GM12878 (cell line): ENCODE measurements around the gene RBMS1. TPM values are rescaled to one million over a fixed set of nuclear protein-coding genes. Genes with fewer than 3 reads are reported as not detected.

Source experiments
- ATAC-seq: fragments of 200-7000 bp; cut with Tn5 transposase; 3 replicates; pipeline ENCODE4 v1.9.1; 2020; ENCODE audit warnings: mild to moderate bottlenecking, moderate library complexity
- BruUV-seq: library from RNA; stranded (reverse); fragments of 400-500 nt; replicated peaks from 2 replicates; lab custom pipeline; 2021; lab: Mats Ljungman, UMichigan
- CTCF ChIA-PET: fragments of 300-600 bp; sonication (Branson Sonifier 250); formaldehyde crosslinking; extraction: SDS; loops from one replicate; lab custom pipeline; 2021; ENCODE audit warnings: inconsistent platforms; lab: Yijun Ruan, JAX
- POLR2A ChIA-PET: fragments of 350-600 bp; formaldehyde crosslinking; extraction: SDS; loops from one replicate; lab custom pipeline; 2021; ENCODE audit warnings: inconsistent platforms; lab: Charles Lee
- RAD21 ChIA-PET: fragments of 300-600 bp; sonication (Branson Sonifier 250); formaldehyde crosslinking; loops from one replicate; lab custom pipeline; 2023; ENCODE audit warnings: antibody characterized with exemption; ENCODE audit not compliant: unreplicated experiment; lab: Charles Lee
- SMC1A ChIA-PET: fragments of 300-600 bp; sonication (Branson Sonifier 250); formaldehyde crosslinking; loops from one replicate; lab custom pipeline; 2023; ENCODE audit not compliant: unreplicated experiment, uncharacterized antibody; lab: Charles Lee
- DNase-seq: peaks from one replicate; pipeline ENCODE4 v3.0.0-alpha.2; 2011; ENCODE audit warnings: low read depth, low spot score
- FAIRE-seq: peaks from 3 replicates; lab custom pipeline; 2011; peaks lifted over from hg19 to GRCh38; lab: Jason Lieb, UNC
- H2AFZ ChIP-seq: 2 replicates; pipeline ENCODE4 v1.6.0; 2011; ENCODE audit warnings: low read depth, low read length, control low read depth; ENCODE audit not compliant: control insufficient read depth
- H3K27ac ChIP-seq: 2 replicates; pipeline ENCODE4 v1.5.1; 2011; ENCODE audit warnings: control low read depth; ENCODE audit not compliant: control insufficient read depth, insufficient read depth
- H3K27me3 ChIP-seq, 2 experiments: replicated peaks in 1 of 2; 2 replicates each; pipeline versions ENCODE4 v1.6.0 to v1.6.1; 2011; ENCODE audit warnings: low read length in 1 of 2; ENCODE audit not compliant: control insufficient read depth in 2 of 2, insufficient read depth in 2 of 2
- H3K36me3 ChIP-seq, 2 experiments: 2 replicates each; pipeline ENCODE4 v1.5.1; 2011; ENCODE audit warnings: low read length in 1 of 2; ENCODE audit not compliant: control insufficient read depth in 2 of 2, insufficient read depth in 2 of 2
- H3K4me1 ChIP-seq: 2 replicates; pipeline ENCODE4 v1.6.1; 2011; ENCODE audit warnings: mild to moderate bottlenecking, low read length, moderate library complexity, mixed read lengths; ENCODE audit not compliant: control insufficient read depth, insufficient read depth
- H3K4me2 ChIP-seq: 2 replicates; pipeline ENCODE4 v1.6.0; 2011; ENCODE audit warnings: control low read depth; ENCODE audit not compliant: control insufficient read depth, insufficient read depth
- H3K4me3 ChIP-seq: fragments of 200-600 bp; sonication (generic); 2 replicates; pipeline ENCODE4 v1.5.1; 2016
- H3K79me2 ChIP-seq: 2 replicates; pipeline ENCODE4 v1.6.0; 2011; ENCODE audit warnings: low read length; ENCODE audit not compliant: control insufficient read depth, insufficient read depth
- H3K9ac ChIP-seq: 2 replicates; pipeline ENCODE4 v1.8.0; 2011; ENCODE audit warnings: low read length, control low read depth, mixed read lengths; ENCODE audit not compliant: control insufficient read depth, insufficient read depth
- H3K9me3 ChIP-seq: replicated peaks from 3 replicates; pipeline ENCODE4 v1.5.1; 2011; ENCODE audit warnings: mild to moderate bottlenecking, low read length; ENCODE audit not compliant: control insufficient read depth, insufficient read depth
- H4K20me1 ChIP-seq: 2 replicates; pipeline ENCODE4 v1.6.0; 2011; ENCODE audit not compliant: control insufficient read depth, insufficient read depth
- ASH2L ChIP-seq: fragments of 300-600, 200-600 bp; sonication (generic); IDR thresholded peaks from 2 replicates; pipeline ENCODE4 v1.6.1; 2017; ENCODE audit warnings: low read depth, mild to moderate bottlenecking, borderline replicate concordance
- FOXM1 ChIP-seq: IDR thresholded peaks from 2 replicates; pipeline ENCODE4 v1.6.1; 2012; ENCODE audit warnings: low read depth, mild to moderate bottlenecking, inconsistent platforms, low read length, moderate library complexity
- HDAC2 ChIP-seq: fragments of 200-600 bp; sonication (generic); IDR thresholded peaks from 2 replicates; pipeline ENCODE4 v1.6.1; 2017
- KDM1A ChIP-seq: fragments of 200-600 bp; sonication (generic); IDR thresholded peaks from 2 replicates; pipeline ENCODE4 v1.6.1; 2016; ENCODE audit warnings: borderline replicate concordance
- LARP7 ChIP-seq: fragments of 450-650 bp; IDR thresholded peaks from 2 replicates; pipeline ENCODE4 v1.6.1; 2017; ENCODE audit warnings: mild to moderate bottlenecking
- MTA2 ChIP-seq: fragments of 450-650 bp; IDR thresholded peaks from 2 replicates; pipeline ENCODE4 v1.6.1; 2016; ENCODE audit warnings: low read depth, mild to moderate bottlenecking, moderate library complexity
- MTA3 ChIP-seq: IDR thresholded peaks from 2 replicates; pipeline ENCODE4 v1.6.1; 2012; ENCODE audit warnings: low read length, inconsistent platforms, borderline replicate concordance
- MXI1 ChIP-seq: fragments of 150-350 bp; IDR thresholded peaks from 2 replicates; pipeline ENCODE4 v1.6.1; 2011; ENCODE audit warnings: low read depth, mild to moderate bottlenecking, inconsistent platforms, low read length, improper control_type of control experiment
- NBN ChIP-seq: fragments of 450-650 bp; IDR thresholded peaks from 2 replicates; pipeline ENCODE4 v1.6.1; 2016
- NFYB ChIP-seq: IDR thresholded peaks from 2 replicates; pipeline ENCODE4 v1.6.1; 2011; ENCODE audit warnings: low read depth, mild to moderate bottlenecking, low read length, improper control_type of control experiment, moderate library complexity; ENCODE audit not compliant: insufficient read depth
- NR2F1 ChIP-seq: fragments of 450-650 bp; conservative IDR thresholded peaks from 2 replicates; pipeline ENCODE4 v1.6.1; 2017; ENCODE audit warnings: mild to moderate bottlenecking
- POLR2A ChIP-seq: IDR thresholded peaks from 2 replicates; pipeline ENCODE4 v1.6.1; 2011; ENCODE audit warnings: low read depth, mild to moderate bottlenecking, low read length
- SIX5 ChIP-seq: IDR thresholded peaks from 2 replicates; pipeline ENCODE4 v1.6.1; 2011; ENCODE audit warnings: mild to moderate bottlenecking, low read depth, low read length, moderate library complexity; ENCODE audit not compliant: severe bottlenecking
- SP1 ChIP-seq: IDR thresholded peaks from one replicate; pipeline ENCODE4 v1.6.1; 2011; ENCODE audit warnings: low read depth, low read length
- SUPT20H ChIP-seq: IDR thresholded peaks from 2 replicates; pipeline ENCODE4 v1.6.1; 2011; ENCODE audit warnings: low read depth, mild to moderate bottlenecking, low read length, moderate library complexity, borderline replicate concordance; ENCODE audit not compliant: control insufficient read depth
- ZBED1 ChIP-seq: IDR thresholded peaks from 2 replicates; pipeline ENCODE4 v1.6.1; 2016; ENCODE audit warnings: borderline replicate concordance
- ZNF207 ChIP-seq: fragments of 450-650 bp; IDR thresholded peaks from 2 replicates; pipeline ENCODE4 v1.6.1; 2014; ENCODE audit warnings: antibody characterized with exemption, mild to moderate bottlenecking, borderline replicate concordance
- ZNF24 ChIP-seq: fragments of 450-650 bp; IDR thresholded peaks from 2 replicates; pipeline ENCODE4 v1.6.1; 2017; ENCODE audit warnings: antibody characterized with exemption, mild to moderate bottlenecking
- ZNF274 ChIP-seq: IDR thresholded peaks from one replicate; pipeline ENCODE4 v1.8.0; 2011; ENCODE audit not compliant: insufficient read length, insufficient read depth
- WGBS: methylation state at CpG from one replicate; pipeline ENCODE4 v1.1.6; 2016; ENCODE audit warnings: low lambda C conversion rate; ENCODE audit not compliant: insufficient replicate concordance, insufficient coverage; ENCODE audit errors: missing lambda C conversion rate; 5-methylcytosine and 5-hydroxymethylcytosine counted together
- in situ Hi-C: fragments of 300-500 bp; cut with MboI; formaldehyde crosslinking; loops from 9 replicates; pipeline ENCODE4 v1.14.3; 2018; ENCODE audit warnings: mixed read lengths
- intact Hi-C: fragments of 100-400 bp; cut with micrococcal nuclease; formaldehyde crosslinking; loops from one replicate; pipeline ENCODE4 v1.14.2; 2022; ENCODE audit not compliant: unreplicated experiment
- polyA plus RNA-seq, 11 experiments: library from polyadenylated mRNA; depleted of rRNA in 4 of 11; unstranded in 6 of 11; stranded (reverse) in 5 of 11; fragments of >200 nt; fragmentation: Nextera tagmentation in 4 of 11; fragmentation: Illumina TruSeq in 1 of 11; extraction: Ambion mirVana in 4 of 11; extraction: Trizol in 1 of 11; gene quantifications; 1 replicate in 1 of 11; 2 replicates in 10 of 11; pipeline versions ENCODE4 v1.2.1 to v1.2.3, GENCODE V29; 2011 to 2016; ENCODE audit warnings: inconsistent platforms in 2 of 11, missing spikeins in 2 of 11, low read depth in 1 of 11
- total RNA-seq, 4 experiments: library from RNA; depleted of rRNA in 3 of 4; stranded (reverse); fragments of >200 nt in 3 of 4; fragmentation: Illumina TruSeq in 1 of 4; extraction: Trizol in 1 of 4; gene quantifications; 2 replicates each; pipeline versions ENCODE4 v1.2.1 to v1.2.3, GENCODE V29; 2013 to 2021
- TF ChIP-seq, protein P1 (sequence below), 3 experiments: IDR thresholded peaks in 2 of 3; conservative IDR thresholded peaks in 1 of 3; 2 replicates each; pipeline ENCODE4 v1.5.1; 2011; ENCODE audit warnings: low read depth in 3 of 3, low read length in 3 of 3, mild to moderate bottlenecking in 3 of 3, control low read depth in 2 of 3, moderate library complexity in 2 of 3, inconsistent platforms in 1 of 3, mixed read lengths in 1 of 3; ENCODE audit not compliant: control insufficient read depth in 2 of 3, insufficient read depth in 1 of 3; ENCODE audit errors: extremely low read depth in 1 of 3
- TF ChIP-seq, protein P2 (sequence below): IDR thresholded peaks from 2 replicates; pipeline ENCODE4 v1.6.1; 2011; ENCODE audit warnings: low read depth, low read length, improper control_type of control experiment, borderline replicate concordance
- TF ChIP-seq, protein P3 (sequence below): fragments of 450-650 bp; IDR thresholded peaks from 2 replicates; pipeline ENCODE4 v1.6.1; 2014; ENCODE audit warnings: mild to moderate bottlenecking

The RBMS1 gene
- total and polyA plus RNA-seq, 10 of the 15 experiments (the other 5 are each of a cell fraction or from before 2014, with no cell fraction given) = 0.04 to 0.31 (median 0.17) TPM; not detected in 1

DNA sequence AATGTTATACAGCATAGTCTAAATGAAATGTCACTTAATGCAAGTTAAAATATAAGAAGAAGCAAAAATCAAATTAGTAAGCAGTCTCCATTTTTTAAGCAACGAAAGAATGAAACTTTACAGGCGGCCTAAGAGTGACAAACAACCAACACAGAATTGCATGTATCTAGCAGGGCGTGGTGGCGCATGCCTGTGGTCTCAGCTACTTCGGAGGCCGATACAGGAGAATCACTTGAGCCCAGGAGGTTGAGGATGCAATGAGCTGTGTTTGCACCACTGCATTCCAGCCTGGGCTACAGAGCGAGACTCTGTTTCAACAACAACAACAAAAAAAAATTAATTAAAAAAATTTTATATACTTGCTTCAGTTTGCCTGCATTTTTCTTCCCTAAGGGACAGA is 16.6 kb downstream of the RBMS1 start (continued):
- TF ChIP-seq, protein P1, sequence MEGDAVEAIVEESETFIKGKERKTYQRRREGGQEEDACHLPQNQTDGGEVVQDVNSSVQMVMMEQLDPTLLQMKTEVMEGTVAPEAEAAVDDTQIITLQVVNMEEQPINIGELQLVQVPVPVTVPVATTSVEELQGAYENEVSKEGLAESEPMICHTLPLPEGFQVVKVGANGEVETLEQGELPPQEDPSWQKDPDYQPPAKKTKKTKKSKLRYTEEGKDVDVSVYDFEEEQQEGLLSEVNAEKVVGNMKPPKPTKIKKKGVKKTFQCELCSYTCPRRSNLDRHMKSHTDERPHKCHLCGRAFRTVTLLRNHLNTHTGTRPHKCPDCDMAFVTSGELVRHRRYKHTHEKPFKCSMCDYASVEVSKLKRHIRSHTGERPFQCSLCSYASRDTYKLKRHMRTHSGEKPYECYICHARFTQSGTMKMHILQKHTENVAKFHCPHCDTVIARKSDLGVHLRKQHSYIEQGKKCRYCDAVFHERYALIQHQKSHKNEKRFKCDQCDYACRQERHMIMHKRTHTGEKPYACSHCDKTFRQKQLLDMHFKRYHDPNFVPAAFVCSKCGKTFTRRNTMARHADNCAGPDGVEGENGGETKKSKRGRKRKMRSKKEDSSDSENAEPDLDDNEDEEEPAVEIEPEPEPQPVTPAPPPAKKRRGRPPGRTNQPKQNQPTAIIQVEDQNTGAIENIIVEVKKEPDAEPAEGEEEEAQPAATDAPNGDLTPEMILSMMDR (IDR thresholded peaks at IDR 0.05 in 2 of 3, conservative IDR thresholded peaks at IDR 0.05 in 1 of 3; ENCODE audit: control insufficient read depth in 2 of 3, extremely low read depth in 1 of 3, insufficient read depth in 1 of 3, low read depth in 3 of 3, low read length in 3 of 3) = no peak
- TF ChIP-seq NFYB (no peak), NBN (no peak), LARP7 (no peak), KDM1A (no peak)
- TF ChIP-seq, protein P2, sequence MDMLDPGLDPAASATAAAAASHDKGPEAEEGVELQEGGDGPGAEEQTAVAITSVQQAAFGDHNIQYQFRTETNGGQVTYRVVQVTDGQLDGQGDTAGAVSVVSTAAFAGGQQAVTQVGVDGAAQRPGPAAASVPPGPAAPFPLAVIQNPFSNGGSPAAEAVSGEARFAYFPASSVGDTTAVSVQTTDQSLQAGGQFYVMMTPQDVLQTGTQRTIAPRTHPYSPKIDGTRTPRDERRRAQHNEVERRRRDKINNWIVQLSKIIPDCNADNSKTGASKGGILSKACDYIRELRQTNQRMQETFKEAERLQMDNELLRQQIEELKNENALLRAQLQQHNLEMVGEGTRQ = no peak

DNA sequence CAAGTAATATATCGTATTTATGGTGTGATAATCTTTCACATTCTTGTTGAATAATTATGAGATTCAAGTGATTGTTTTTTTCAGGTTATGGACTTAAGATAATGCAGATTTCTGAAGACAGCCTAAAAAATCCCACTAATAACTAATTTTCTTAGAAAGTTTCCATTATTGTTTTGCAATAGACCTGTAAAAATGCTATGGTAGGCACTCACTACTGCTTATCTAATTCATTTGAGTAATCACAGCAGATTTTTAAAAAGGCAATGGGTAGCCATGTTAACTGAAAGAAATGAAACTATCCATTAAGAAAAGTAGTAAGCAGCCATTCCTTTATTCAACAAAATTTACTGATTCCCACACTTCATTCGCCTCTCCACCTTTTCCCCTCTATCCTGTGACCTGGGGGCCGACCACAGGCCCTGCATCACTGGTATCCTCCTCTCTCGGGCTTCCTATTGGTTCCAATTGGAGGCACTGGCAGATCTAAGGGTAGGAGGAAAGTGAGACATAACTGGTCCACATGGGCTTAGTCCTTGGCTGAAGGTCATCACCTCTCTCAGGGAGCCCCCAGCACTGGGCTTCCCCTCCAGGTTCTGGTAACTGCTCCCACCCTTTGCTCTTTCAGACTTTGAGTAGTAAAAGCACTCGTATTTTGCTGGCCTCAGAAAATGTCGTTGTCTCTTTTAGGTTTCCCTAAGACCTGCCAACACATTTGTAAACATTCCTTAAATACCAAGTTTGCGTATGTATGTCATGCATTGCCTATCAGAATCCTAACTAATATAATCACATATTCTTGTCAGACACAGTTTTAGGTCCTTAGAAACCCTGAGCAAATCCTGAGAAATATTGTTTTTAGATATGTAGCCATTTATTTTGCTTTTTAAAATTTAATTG is 18.5 kb downstream of the RBMS1 start:
- SMC1A ChIA-PET = no interaction called here
- H4K20me1 ChIP-seq = no peaks in the 10 kb centered on the region
- BruUV-seq = no TSS peak
- POLR2A ChIA-PET = no interaction called here
- H3K4me2 ChIP-seq = no peak overlapping the region
- RAD21 ChIA-PET = no interaction called here
- no peak overlapping the region for H3K9ac ChIP-seq
- intact Hi-C loops (no loop called here), in situ Hi-C loops (no loop called here)
- no peak for DNase-seq
- no peak overlapping the region for H3K27ac ChIP-seq
- H3K4me3 ChIP-seq = no peak overlapping the region
- no peaks in the 10 kb centered on the region for H3K79me2 ChIP-seq
- H3K9me3 ChIP-seq = no peaks in the 10 kb centered on the region
- 20% methylated on average over 7 of the region's 7 CpGs for WGBS
- FAIRE-seq = no peak
- H3K4me1 ChIP-seq = no peaks in the 10 kb centered on the region
- CTCF ChIA-PET = interaction anchor here (0.9 kb wide), 1 partner anchor 46 kb away, joined by 3 read pairs; no protein-coding TSS in a partner anchor
- no peak for ATAC-seq
- no peaks in the 10 kb centered on the region for H3K27me3 ChIP-seq
- no peaks in the 10 kb centered on the region for H3K36me3 ChIP-seq
- H2AFZ ChIP-seq = no peak overlapping the region
- no peak for TF ChIP-seq MTA2
- TF ChIP-seq FOXM1 = no peak
- TF ChIP-seq, protein P3, sequence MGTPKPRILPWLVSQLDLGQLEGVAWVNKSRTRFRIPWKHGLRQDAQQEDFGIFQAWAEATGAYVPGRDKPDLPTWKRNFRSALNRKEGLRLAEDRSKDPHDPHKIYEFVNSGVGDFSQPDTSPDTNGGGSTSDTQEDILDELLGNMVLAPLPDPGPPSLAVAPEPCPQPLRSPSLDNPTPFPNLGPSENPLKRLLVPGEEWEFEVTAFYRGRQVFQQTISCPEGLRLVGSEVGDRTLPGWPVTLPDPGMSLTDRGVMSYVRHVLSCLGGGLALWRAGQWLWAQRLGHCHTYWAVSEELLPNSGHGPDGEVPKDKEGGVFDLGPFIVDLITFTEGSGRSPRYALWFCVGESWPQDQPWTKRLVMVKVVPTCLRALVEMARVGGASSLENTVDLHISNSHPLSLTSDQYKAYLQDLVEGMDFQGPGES = no peak
- TF ChIP-seq ASH2L = no peak
- no peak for TF ChIP-seq SP1
- TF ChIP-seq HDAC2 = no peak
- TF ChIP-seq MTA3 = no peak
- TF ChIP-seq ZNF207 = no peak
- TF ChIP-seq SUPT20H = no peak
- no peak for TF ChIP-seq NR2F1
- TF ChIP-seq ZNF24 = no peak
- no peak for TF ChIP-seq SIX5
- TF ChIP-seq ZBED1 = no peak
- TF ChIP-seq MXI1 = no peak
- TF ChIP-seq ZNF274 = no peak
- TF ChIP-seq POLR2A = no peak
